SK-N-MC (cell line): ENCODE measurements around the gene PLSCR3.

Experiments
- EZH2 ChIP-seq: fragments of 200-600 bp; sonication (generic); IDR thresholded peaks from one replicate; pipeline ENCODE4 v1.6.1; 2017; ENCODE audit warnings: antibody characterized with exemption
- FOXP2 ChIP-seq: optimal IDR thresholded peaks from 2 replicates; pipeline ENCODE3; 2011; ENCODE audit warnings: mild to moderate bottlenecking, moderate library complexity; ENCODE audit not compliant: insufficient read depth; ENCODE audit errors: extremely low read length, control extremely low read depth
- POLR2AphosphoS5 ChIP-seq: IDR thresholded peaks from 2 replicates; pipeline ENCODE4 v1.6.1; 2012; ENCODE audit warnings: mild to moderate bottlenecking, low read depth, low read length, borderline replicate concordance

GRCh38 chr17:7429722-7430121, 35.4 kb upstream of the PLSCR3 start:
- TF ChIP-seq EZH2: no peak
- TF ChIP-seq POLR2AphosphoS5: no peak
- no peak for TF ChIP-seq FOXP2
